ENCODE measurements around the gene SMARCC2.
A peak's percentile ranks its signal among the peaks of the same experiment; 100 is the strongest.

SMARCC2 gene

GRCh38 chr12:56189099-56189917, at the start of gene SMARCC2:
Gene SMARCC2 (minus strand): TSS chr12:56189483. CDS start chr12:56189461, 22 bp downstream.
- peak; percentile 73 for DNase-seq (ENCODE audit: low read depth)

GRCh38 chr12:56237552-56237951, 48.3 kb upstream of the SMARCC2 start:
- DNase-seq (ENCODE audit: low read depth), result no peak

- no peak for DNase-seq (ENCODE audit: low read depth)
Observed at GRCh38 chr12:56236985-56237384, 47.7 kb upstream of the SMARCC2 start.

DNA sequence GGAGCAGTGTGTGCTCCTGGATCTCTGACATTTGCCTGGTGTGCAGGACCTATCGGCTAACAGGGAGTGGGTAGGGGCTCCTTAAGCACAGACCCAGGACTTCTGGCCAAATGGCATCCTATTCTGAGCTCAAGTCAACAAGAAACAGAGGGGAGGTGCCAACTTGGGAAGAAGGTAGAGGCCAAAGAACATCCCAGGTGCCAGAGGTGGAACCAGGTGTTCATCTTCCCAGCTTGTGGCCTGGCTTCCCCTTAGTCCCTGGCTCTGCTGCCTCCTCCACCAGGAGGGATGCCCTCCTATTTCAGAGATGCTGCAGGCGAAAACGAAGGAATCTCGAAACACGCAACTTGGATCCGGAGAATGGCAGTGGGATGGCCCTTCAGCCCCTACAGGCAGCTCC, 46.8 kb upstream of the SMARCC2 start:
- no peak for DNase-seq (ENCODE audit: low read depth)

DNA sequence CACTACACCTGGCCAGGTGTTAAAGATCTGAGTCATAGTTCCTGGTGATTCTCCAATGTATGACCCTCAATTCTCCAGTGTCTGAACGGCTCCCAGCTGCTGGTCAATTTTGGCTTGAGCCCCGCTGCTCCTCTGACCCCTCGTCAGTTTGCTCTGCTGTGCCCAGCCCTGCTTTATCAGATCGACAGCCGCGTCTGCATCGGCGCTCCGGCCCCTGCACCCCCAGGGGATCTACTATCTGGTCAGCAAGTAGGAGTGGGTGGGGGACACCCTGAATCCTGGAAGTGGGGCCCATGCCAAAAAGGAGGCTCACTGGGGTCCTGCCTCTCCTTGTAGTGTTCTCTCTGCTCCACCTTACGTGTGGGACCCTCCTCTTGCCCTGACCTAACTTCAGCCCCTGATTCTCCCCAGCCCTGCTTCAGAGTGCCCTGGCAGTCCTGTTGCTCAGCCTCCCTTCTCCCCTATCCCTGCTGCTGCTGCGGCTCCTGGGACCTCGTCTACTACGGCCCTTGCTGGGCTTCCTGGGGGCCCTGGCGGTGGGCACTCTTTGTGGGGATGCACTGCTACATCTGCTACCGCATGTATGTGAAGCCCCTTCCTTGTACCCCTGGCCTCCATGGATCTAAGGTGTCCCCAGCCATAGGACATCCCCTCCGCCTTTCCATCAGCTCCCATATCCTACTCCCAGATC, 45.6 kb upstream of the SMARCC2 start:
- no peak for DNase-seq (ENCODE audit: low read depth)

DNA sequence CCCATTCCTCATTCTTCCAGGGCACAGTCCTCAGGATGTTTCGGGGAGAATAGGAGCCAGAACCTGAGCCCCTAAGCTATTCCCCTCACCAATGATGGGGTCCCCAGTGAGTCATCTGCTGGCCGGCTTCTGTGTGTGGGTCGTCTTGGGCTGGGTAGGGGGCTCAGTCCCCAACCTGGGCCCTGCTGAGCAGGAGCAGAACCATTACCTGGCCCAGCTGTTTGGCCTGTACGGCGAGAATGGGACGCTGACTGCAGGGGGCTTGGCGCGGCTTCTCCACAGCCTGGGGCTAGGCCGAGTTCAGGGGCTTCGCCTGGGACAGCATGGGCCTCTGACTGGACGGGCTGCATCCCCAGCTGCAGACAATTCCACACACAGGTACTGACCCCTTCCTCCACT, 41.9 kb upstream of the SMARCC2 start:
- no peak for DNase-seq (ENCODE audit: low read depth)

DNA sequence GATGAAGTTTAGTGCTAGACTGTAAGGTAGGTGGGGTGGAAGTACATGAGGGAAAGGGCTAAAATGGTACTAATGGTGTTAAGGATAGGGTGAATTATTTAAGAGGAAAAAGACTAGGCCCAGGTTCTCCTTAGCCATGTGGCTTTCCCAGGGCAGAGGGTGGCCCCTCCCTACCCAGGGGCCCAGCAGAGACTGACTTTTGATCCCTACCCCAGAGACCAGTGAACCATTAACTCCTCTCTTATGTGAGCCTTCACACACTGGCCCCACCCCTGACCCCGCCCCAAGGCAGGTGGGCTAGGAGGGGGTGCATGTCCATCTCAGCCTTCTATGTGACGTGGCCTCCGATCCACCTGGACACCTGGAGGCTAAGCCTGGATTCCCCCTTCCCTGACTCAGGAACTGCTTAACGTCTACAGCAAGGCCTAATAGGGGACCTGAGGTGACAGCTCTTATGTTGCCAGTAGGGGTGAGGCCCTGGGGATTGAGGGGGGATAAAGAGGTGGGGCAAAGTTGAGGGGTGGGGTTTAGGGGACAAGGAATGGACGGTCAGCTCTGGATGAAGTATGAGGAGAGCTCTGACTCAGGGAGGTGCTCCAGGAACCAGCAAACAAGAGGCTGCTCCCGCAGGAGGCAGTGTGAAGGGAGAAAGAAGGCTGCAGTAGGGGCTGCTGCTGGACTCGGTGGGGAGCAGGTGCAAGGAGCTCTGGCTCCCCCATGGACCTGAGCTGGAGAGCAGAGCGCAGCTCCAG, 41.3 kb upstream of the SMARCC2 start:
- DNase-seq (ENCODE audit: low read depth), result no peak

DNA sequence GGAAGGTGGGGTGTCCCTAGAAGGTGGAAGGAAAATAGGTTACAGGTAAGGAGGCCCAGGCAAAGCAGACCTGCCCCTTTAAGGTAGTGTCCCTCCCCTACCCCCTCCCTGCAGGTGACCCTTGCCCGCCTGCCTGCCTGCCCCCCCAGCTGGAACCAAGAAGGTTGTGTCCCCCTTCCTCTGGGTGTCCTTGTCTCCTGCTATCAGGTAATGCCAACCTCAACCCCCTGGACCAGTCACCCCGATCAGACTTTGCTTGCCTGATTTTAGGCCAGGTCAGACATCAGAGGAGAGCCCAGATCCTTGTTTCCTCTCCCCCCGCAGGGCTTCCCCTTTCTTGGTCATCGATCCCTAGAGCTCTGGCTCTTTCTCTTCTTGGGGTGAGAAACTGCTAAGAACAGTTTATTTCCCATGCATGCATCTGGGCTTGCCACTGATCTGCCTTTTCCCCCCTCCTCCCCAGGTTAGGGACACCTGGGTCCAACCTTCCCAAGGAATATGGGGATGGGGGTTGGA, 40.7 kb upstream of the SMARCC2 start, which contains the start of gene SLC39A5:
SLC39A5 (plus strand) TSS at position 136 of the 516 bp plus-strand sequence. CDS start 1,224 bp downstream, outside the sequence.
- no peak for DNase-seq (ENCODE audit: low read depth)

DNA sequence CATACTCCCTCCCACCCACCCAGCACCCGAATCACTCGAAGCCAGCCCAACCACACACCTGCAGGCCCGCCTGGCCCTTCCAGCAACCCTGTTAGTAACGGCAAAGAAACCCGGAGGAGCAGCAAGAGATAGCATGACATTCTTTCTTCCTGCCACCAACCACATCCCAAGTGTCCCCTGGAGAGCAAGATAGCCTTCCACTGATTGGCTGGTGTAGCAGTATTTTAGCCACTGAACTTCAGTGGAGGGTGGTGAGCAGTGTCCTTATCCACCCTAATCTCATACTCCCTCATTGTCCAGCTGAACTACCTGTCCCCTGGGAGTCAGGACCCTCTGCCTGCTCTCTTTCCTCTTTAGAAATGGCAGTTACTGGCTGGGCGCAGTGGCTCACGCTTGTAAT, 39.8 kb upstream of the SMARCC2 start:
- DNase-seq (ENCODE audit: low read depth), result no peak

- DNase-seq (ENCODE audit: low read depth), result no peak
Observed at GRCh38 chr12:56224954-56225353, 35.7 kb upstream of the SMARCC2 start.

- peak; percentile 96 for DNase-seq (ENCODE audit: low read depth)
Observed at GRCh38 chr12:56224102-56224701, 34.9 kb upstream of the SMARCC2 start, which contains the start of gene NABP2. Gene NABP2 (plus strand): TSS chr12:56224342. CDS start chr12:56224857, 515 bp downstream.

DNA sequence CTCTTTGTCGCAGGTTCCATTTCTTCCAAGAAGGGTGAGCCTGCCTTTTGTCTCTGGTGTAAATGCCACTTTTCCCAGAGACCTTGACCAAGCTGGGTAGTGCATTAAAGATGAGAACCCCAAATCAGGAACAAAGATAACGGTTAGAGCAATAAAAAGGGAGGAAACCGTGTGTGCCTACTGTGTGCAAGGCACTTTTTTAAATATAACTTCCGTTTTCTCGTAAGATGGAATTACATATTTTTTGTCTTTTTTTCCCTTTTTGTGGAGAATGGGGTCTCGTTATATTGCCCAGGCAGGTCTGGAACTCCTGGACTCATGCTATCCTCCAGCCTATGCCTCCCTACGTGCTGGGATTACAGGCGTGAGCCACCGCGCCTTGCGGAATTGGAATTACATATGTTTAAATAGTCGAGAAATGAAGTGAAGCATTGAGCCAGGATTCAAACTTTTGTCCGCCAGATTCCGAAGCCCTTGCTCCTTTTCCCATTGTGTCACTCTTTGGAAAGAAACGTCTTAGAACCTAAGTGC, 34.4 kb upstream of the SMARCC2 start:
- no peak for DNase-seq (ENCODE audit: low read depth)

DNA sequence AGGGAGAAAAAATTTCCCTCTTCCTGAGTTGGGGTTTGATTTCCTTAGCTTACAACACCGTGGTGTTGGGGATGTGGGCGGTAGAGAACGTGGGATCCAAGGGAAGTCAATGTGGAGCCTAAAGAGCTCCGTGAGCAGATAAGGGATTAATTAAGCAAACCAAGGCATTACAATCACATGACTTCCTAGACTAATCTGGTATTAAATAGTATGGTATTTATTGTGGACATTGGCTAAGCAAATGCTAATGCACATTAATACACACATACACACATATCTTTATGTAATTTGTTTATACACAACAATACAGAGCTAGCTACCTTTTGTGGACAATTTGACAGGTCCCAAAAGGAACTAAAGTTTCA, 33.2 kb upstream of the SMARCC2 start:
- no peak for DNase-seq (ENCODE audit: low read depth)

DNA sequence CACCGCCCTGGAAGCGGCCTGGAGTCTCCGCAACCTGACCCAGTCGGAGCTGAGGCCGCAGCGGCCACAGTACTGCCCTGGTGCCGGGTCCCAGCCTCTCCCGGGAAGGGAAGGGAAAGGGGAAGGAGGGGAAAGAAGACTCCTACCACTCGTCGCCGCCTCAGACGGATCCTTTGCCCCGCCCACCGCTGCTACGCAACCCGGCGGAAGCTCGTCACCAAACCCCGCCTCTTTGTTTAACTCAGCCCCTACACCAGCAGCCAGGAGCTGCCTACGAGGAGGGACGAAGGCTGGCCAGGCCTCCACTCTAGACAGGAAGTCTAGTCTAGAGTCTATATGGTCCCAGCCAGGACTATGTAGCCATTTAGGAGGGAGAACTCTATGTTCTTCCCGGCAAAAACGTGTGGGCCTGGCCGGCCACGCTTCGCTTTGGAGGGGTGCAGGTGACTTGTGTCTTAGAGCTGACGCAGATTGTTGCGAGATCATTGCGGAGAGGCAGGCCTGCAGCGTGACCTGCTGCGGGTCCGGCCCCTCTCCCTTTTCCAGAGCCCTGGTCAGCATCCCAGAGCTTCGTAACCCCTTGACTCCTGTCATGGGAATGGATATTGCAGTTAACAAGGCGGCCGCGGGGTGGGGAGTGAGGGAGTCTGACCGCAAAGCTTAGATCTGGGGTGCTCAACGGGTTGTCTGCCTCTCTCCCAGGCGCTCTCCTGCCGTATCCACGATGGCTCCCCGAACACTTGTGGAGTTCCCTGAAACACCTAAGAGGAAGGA, 32.7 kb upstream of the SMARCC2 start, which contains the start of gene RNF41:
RNF41 (minus strand) TSS at position 166 of the 774 bp plus-strand sequence. CDS start 7,875 bp downstream, outside the sequence.
- DNase-seq (ENCODE audit: low read depth), result peak; percentile 96

DNA sequence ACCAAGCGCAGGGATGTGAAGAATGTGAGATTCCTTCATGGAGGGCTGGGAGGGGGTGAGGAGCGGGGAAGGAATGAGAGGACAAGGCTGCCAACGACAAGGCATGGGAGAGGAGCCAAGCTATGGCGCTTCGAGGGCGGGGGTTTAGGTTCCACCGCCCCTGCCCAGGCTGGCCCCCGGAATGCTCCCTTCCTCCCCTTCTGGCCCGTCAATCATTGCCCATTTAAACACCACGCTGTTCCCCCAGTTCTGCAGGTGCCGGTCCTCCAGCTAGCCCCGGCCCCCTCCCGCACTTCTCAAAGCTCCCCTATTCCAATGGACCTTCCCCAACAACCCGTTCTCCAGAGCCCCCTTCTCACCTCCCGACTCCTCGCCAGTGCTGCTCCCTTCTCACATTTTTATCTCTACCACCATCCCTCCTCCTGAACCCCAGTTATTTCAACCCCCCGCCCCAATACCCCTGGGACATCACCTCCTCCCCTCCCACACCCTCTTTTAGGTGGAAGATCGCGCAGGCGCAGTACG, 32.0 kb upstream of the SMARCC2 start:
- peak; percentile 69 for DNase-seq (ENCODE audit: low read depth)

DNA sequence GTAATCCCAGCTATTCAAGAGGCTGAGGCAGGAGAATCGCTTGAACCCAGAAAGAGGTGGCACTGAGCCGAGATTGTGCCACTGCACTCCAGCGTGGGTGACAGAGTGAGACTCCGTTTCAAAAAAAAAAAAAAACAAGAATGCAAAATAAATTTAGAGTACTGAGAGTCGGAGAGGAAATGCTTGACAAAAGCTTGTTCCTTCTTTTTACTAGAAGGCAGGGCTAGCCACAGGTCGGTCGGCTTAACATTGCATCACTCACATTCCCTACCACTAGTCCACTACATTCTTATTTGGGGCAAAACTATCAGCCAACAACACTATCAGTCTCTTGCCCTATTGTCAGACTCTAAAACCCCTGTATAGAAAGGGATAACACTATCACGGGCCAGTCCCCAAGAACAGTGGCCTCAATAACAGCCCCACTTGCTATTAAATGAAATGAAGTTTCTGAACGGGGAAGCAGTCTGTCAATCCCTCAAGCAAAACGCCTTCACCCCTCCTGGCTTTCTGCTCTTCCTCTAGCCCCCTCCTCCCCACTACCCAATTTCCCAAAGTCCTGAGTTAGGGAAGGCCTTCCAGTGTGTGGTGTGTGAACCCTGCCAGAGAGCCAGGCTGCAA, 31.4 kb upstream of the SMARCC2 start:
- DNase-seq (ENCODE audit: low read depth), result peak; percentile 71

- no peak for DNase-seq (ENCODE audit: low read depth)
Observed at GRCh38 chr12:56219840-56220239, 30.6 kb upstream of the SMARCC2 start.

DNA sequence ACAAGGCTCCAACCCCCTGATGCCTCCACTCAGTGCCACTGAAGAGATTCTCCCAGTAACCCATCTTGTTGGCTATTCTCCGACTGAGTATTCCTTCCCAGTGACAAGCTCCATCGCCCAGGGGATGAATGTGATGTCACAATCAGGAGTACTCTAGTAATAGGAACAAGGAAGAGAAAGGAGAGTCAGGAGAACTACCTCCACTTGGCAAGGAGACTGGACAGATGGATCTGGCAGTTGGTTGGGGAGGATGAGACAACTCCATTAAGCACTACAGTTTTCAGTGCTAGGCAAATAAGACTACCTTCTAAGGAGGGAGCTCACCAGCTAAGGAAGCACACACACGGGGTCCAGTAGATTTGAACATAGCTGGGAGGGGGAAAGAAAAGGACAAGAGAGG, 27.2 kb upstream of the SMARCC2 start:
- no peak for DNase-seq (ENCODE audit: low read depth)

DNA sequence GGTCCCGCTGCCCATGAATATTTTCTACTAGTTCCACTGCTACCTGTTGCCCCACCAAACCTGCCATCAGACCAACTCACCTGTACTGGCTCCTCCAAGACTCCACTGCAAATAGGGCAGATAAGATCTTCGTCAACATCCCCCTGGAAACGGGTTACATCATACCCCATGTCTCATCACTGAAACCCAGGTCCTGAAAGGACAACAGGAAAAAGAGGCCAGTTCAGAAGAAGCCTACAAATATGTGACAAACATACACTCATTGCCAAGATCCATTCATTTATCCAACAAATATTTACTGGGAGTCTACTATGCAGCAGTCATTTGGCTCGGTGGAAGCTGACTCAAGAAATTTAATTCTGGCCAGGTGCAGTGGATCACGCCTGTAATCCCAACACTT, 24.6 kb upstream of the SMARCC2 start:
- DNase-seq (ENCODE audit: low read depth), result no peak

GRCh38 chr12:56212361-56212760, 23.1 kb upstream of the SMARCC2 start:
- no peak for DNase-seq (ENCODE audit: low read depth)
